Keratinocyte (primary cell): ENCODE measurements around the gene SRRM5. TPM values are rescaled to one million over a fixed set of nuclear protein-coding genes. Genes with fewer than 3 reads are reported as not detected.

ENCODE experiments used
- DNase-seq: peaks from one replicate; pipeline ENCODE4 v3.0.0-alpha.2; 2011; ENCODE audit warnings: low read depth, missing footprints, low spot score
- FAIRE-seq: peaks from 2 replicates; lab custom pipeline; 2011; peaks lifted over from hg19 to GRCh38; lab: Jason Lieb, UNC
- H2AFZ ChIP-seq: 2 replicates; pipeline ENCODE4 v1.6.0; 2012; ENCODE audit warnings: low read length, control low read depth, inconsistent platforms; ENCODE audit not compliant: control insufficient read depth
- H3K27ac ChIP-seq: 2 replicates; pipeline ENCODE4 v1.5.1; 2011; ENCODE audit warnings: low read length; ENCODE audit not compliant: control insufficient read depth, insufficient read depth
- H3K27me3 ChIP-seq: 3 replicates; pipeline ENCODE4 v1.6.0; 2011; ENCODE audit warnings: low read length; ENCODE audit not compliant: control insufficient read depth, insufficient read depth; ENCODE audit errors: extremely low read depth
- H3K36me3 ChIP-seq, 2 experiments: 2 replicates in 1 of 2; 3 replicates in 1 of 2; pipeline ENCODE4 v1.5.1; 2011; ENCODE audit warnings: low read length in 2 of 2, mild to moderate bottlenecking in 1 of 2; ENCODE audit not compliant: control insufficient read depth in 2 of 2, insufficient read depth in 2 of 2; ENCODE audit errors: extremely low read depth in 1 of 2
- H3K4me1 ChIP-seq: 3 replicates; pipeline ENCODE4 v1.5.1; 2011; ENCODE audit warnings: low read length; ENCODE audit not compliant: control insufficient read depth, insufficient read depth; ENCODE audit errors: extremely low read depth
- H3K4me2 ChIP-seq: 3 replicates; pipeline ENCODE4 v1.6.0; 2011; ENCODE audit warnings: low read depth, low read length; ENCODE audit not compliant: control insufficient read depth, insufficient read depth; ENCODE audit errors: extremely low read depth
- H3K4me3 ChIP-seq, 3 experiments: fragments of 200-600 bp in 1 of 3; sonication (generic) in 1 of 3; 2 replicates in 2 of 3; 3 replicates in 1 of 3; pipeline ENCODE4 v1.5.1; 2011 to 2016; ENCODE audit warnings: low read length in 3 of 3, mild to moderate bottlenecking in 3 of 3, control low read depth in 2 of 3, inconsistent platforms in 1 of 3, low read depth in 1 of 3, mixed read lengths in 1 of 3, mixed run types in 1 of 3, moderate library complexity in 1 of 3; ENCODE audit not compliant: control insufficient read depth in 2 of 3, insufficient read depth in 2 of 3; ENCODE audit errors: extremely low read depth in 1 of 3
- H3K79me2 ChIP-seq: 2 replicates; pipeline ENCODE4 v1.6.0; 2012; ENCODE audit warnings: low read length; ENCODE audit not compliant: control insufficient read depth, insufficient read depth
- H3K9ac ChIP-seq: 3 replicates; pipeline ENCODE4 v1.6.0; 2011; ENCODE audit warnings: low read length; ENCODE audit not compliant: control insufficient read depth, insufficient read depth; ENCODE audit errors: extremely low read depth
- H3K9me1 ChIP-seq: 3 replicates; pipeline ENCODE4 v1.6.0; 2011; ENCODE audit warnings: low read length; ENCODE audit not compliant: control insufficient read depth, insufficient read depth; ENCODE audit errors: extremely low read depth
- H3K9me3 ChIP-seq: 2 replicates; pipeline ENCODE4 v1.5.1; 2012; ENCODE audit warnings: low read depth, low read length; ENCODE audit not compliant: control insufficient read depth
- H4K20me1 ChIP-seq: 3 replicates; pipeline ENCODE4 v1.6.0; 2011; ENCODE audit warnings: low read length; ENCODE audit not compliant: control insufficient read depth, insufficient read depth; ENCODE audit errors: extremely low read depth
- CTCF ChIP-seq, 3 experiments: IDR thresholded peaks in 1 of 3; conservative IDR thresholded peaks in 1 of 3; optimal IDR thresholded peaks in 1 of 3; 2 replicates in 2 of 3; 3 replicates in 1 of 3; pipeline versions ENCODE3 to v1.5.1; 2011; ENCODE audit warnings: low read length in 3 of 3, mild to moderate bottlenecking in 3 of 3, moderate library complexity in 2 of 3, control low read depth in 1 of 3, inconsistent platforms in 1 of 3; ENCODE audit not compliant: insufficient read depth in 2 of 3; ENCODE audit errors: extremely low read depth in 1 of 3
- EZH2 ChIP-seq: IDR thresholded peaks from one replicate; pipeline ENCODE4 v1.6.1; 2012; ENCODE audit warnings: inconsistent platforms, mild to moderate bottlenecking, low read length, moderate library complexity
- dilution Hi-C: fragments of 300-500 bp; cut with MboI; formaldehyde crosslinking; loops from one replicate; pipeline ENCODE4 v1.7.0; 2020; ENCODE audit warnings: low sequenced_read_pairs; ENCODE audit not compliant: extremely low pct_ligation_motif_present
- polyA plus RNA-seq, 5 experiments: library from polyadenylated mRNA; depleted of rRNA in 3 of 5; stranded (reverse) in 3 of 5; stranded (forward) in 1 of 5; unstranded in 1 of 5; fragments of >200 nt; gene quantifications; 1 replicate in 1 of 5; 2 replicates in 3 of 5; 3 replicates in 1 of 5; pipeline versions ENCODE4 v1.2.1 to v1.2.3, GENCODE V29; 2011 to 2012; ENCODE audit warnings: missing spikeins in 2 of 5, low read depth in 1 of 5, low replicate concordance in 1 of 5

The SRRM5 gene
- polyA plus RNA-seq, 1 donor (not counting 4 experiments of a cell fraction or from before 2014, with no cell fraction given), result 0.03 TPM

- no peak for TF ChIP-seq EZH2
- peak; percentile 26 to 94 (median 68) for TF ChIP-seq CTCF (optimal IDR thresholded peaks at IDR 0.05 in 1 of 3, IDR thresholded peaks at IDR 0.05 in 1 of 3, conservative IDR thresholded peaks at IDR 0.05 in 1 of 3; ENCODE audit: extremely low read depth in 1 of 3, insufficient read depth in 2 of 3, low read length in 3 of 3)
- Histone ChIP-seq H3K9me3 (no peaks in the 10 kb centered on the region), H2AFZ (peak overlapping the region; percentile 62), H3K27ac (no peak overlapping the region), H3K79me2 (no peaks in the 10 kb centered on the region), H3K27me3 (no peaks in the 10 kb centered on the region), H3K4me1 (peaks cover 14% of the 10 kb centered on the region), H3K36me3 (no peaks in the 10 kb centered on the region), H3K9me1 (no peaks in the 10 kb centered on the region), H4K20me1 (no peaks in the 10 kb centered on the region), H3K4me3 (peak overlapping the region in 1 of 3 experiments; percentile 34), H3K4me2 (peak overlapping the region; percentile 67), H3K9ac (no peak overlapping the region)
- FAIRE-seq, result peak; percentile 57
- DNase-seq, result peak; percentile 66
- dilution Hi-C loops, result no loop called here
Measured at GRCh38 chr19:43624933-43625332, 13.0 kb downstream of the SRRM5 start.

- no peak overlapping the region for H3K4me3 ChIP-seq
- no peak overlapping the region for H3K4me2 ChIP-seq
- no peaks in the 10 kb centered on the region for H3K79me2 ChIP-seq
- peaks cover 6% of the 10 kb centered on the region for H3K4me1 ChIP-seq
- no peak overlapping the region for H3K27ac ChIP-seq
- no peaks in the 10 kb centered on the region for H4K20me1 ChIP-seq
- H3K9me1 ChIP-seq, result no peaks in the 10 kb centered on the region
- no peak overlapping the region for H3K9ac ChIP-seq
- H3K9me3 ChIP-seq, result no peaks in the 10 kb centered on the region
- DNase-seq (no peak), FAIRE-seq (no peak)
- TF ChIP-seq CTCF (optimal IDR thresholded peaks at IDR 0.05 in 1 of 3, IDR thresholded peaks at IDR 0.05 in 1 of 3, conservative IDR thresholded peaks at IDR 0.05 in 1 of 3; ENCODE audit: extremely low read depth in 1 of 3, insufficient read depth in 2 of 3, low read length in 3 of 3) (no peak), EZH2 (no peak)
- no peaks in the 10 kb centered on the region for H3K27me3 ChIP-seq
- H2AFZ ChIP-seq, result no peak overlapping the region
- dilution Hi-C loops, result no loop called here
- no peaks in the 10 kb centered on the region for H3K36me3 ChIP-seq
Measured at GRCh38 chr19:43625918-43626579, 14.2 kb downstream of the SRRM5 start.
